A172 (cell line): ENCODE measurements around the gene MAL. TPM values are rescaled to one million over a fixed set of nuclear protein-coding genes. Genes with fewer than 3 reads are reported as not detected.

ENCODE experiments used
- DNase-seq: peaks from one replicate; pipeline ENCODE4 v3.0.0-alpha.2; 2015; ENCODE audit warnings: low spot score
- total RNA-seq: library from RNA; depleted of rRNA; stranded (reverse); fragments of >200 nt; shearing (Covaris generic); gene quantifications from 2 replicates; pipeline ENCODE4 v1.2.3, GENCODE V29; 2014

Gene MAL
- total RNA-seq, 1 experiment from 2014 or later: not detected

GRCh38 chr2:95016616-95017015 lies 8.9 kb upstream of the MAL start:
- no peak for DNase-seq

- DNase-seq: no peak
Observed at GRCh38 chr2:95017071-95017501, 8.4 kb upstream of the MAL start.

GRCh38 chr2:95017836-95018235 lies 7.7 kb upstream of the MAL start:
- no peak for DNase-seq

GRCh38 chr2:95018301-95018700 lies 7.2 kb upstream of the MAL start:
- DNase-seq: no peak

- DNase-seq: no peak
Observed at GRCh38 chr2:95018861-95019550, 6.5 kb upstream of the MAL start.

GRCh38 chr2:95019572-95019971 lies 5.9 kb upstream of the MAL start:
- DNase-seq: no peak

GRCh38 chr2:95020275-95021022 lies 5.1 kb upstream of the MAL start:
- no peak for DNase-seq

- no peak for DNase-seq
Observed at GRCh38 chr2:95021023-95021416, 4.5 kb upstream of the MAL start.

GRCh38 chr2:95021847-95022246 lies 3.7 kb upstream of the MAL start:
- no peak for DNase-seq

- DNase-seq: peak; percentile 61
Observed at GRCh38 chr2:95022309-95023221, 2.9 kb upstream of the MAL start.

- DNase-seq: no peak
Observed at GRCh38 chr2:95023222-95023597, 2.3 kb upstream of the MAL start.

- DNase-seq: no peak
Observed at GRCh38 chr2:95024371-95024770, 1.1 kb upstream of the MAL start.

- no peak for DNase-seq
Observed at GRCh38 chr2:95024960-95025405, 525 bp upstream of the MAL start.

- no peak for DNase-seq
Observed at GRCh38 chr2:95026471-95027368, 1.2 kb downstream of the MAL start.

GRCh38 chr2:95027369-95027720 lies 1.8 kb downstream of the MAL start:
- no peak for DNase-seq

- DNase-seq: peak; percentile 48
Observed at GRCh38 chr2:95029898-95030341, 4.4 kb downstream of the MAL start.

- DNase-seq: peak; percentile 27
Observed at GRCh38 chr2:95030496-95030895, 5.0 kb downstream of the MAL start.

GRCh38 chr2:95031076-95031725 lies 5.7 kb downstream of the MAL start:
- DNase-seq: no peak

GRCh38 chr2:95031726-95032116 lies 6.2 kb downstream of the MAL start:
- no peak for DNase-seq

GRCh38 chr2:95032341-95032740 lies 6.8 kb downstream of the MAL start:
- no peak for DNase-seq
